HG03064 (cell line): ENCODE measurements around the gene KRT6B.
"Not testable (repeated sequence)": the region's sequence is repeated elsewhere in the genome, so short reads cannot be mapped to it uniquely, and the experiment has no call there.

Experiments used
- ATAC-seq: cut with Tn5 transposase; IDR thresholded peaks from one replicate; pipeline ENCODE4 v1.9.1; 2021; ENCODE audit warnings: low read depth; ENCODE audit not compliant: unreplicated experiment

KRT6B gene

GRCh38 chr12:52452101-52452500, at the start of gene KRT6B:
TSS of gene KRT6B (minus strand) at chr12:52452146. CDS start at chr12:52452078, 68 bp downstream.
- no peak for ATAC-seq

- no peak for ATAC-seq
Observed at GRCh38 chr12:52501490-52501889, 49.5 kb upstream of the KRT6B start.

DNA sequence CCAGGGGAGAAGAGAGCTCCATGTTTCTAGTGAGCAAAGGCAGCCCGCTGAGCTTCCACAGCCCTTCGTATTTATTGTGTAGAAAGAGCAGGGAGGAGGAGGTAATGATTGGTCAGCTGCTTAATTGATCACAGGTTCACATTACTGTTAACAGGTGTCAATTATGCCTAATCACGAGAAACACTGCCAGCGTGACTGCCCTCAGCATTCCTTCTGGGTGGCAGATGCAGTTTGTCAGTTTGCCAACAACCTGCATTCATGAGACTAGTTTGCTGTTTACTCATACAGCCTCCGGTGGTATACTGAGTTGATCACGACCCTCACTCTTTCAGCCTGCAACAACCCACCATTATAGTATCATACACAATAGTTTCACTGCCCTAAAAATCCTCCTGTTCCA, 48.6 kb upstream of the KRT6B start:
- not testable (repeated sequence) for ATAC-seq

- no peak for ATAC-seq
Observed at GRCh38 chr12:52499806-52500560, 48.0 kb upstream of the KRT6B start.

GRCh38 chr12:52498946-52499345, 47.0 kb upstream of the KRT6B start:
- ATAC-seq, result no peak

GRCh38 chr12:52497975-52498374, 46.0 kb upstream of the KRT6B start:
- no peak for ATAC-seq

DNA sequence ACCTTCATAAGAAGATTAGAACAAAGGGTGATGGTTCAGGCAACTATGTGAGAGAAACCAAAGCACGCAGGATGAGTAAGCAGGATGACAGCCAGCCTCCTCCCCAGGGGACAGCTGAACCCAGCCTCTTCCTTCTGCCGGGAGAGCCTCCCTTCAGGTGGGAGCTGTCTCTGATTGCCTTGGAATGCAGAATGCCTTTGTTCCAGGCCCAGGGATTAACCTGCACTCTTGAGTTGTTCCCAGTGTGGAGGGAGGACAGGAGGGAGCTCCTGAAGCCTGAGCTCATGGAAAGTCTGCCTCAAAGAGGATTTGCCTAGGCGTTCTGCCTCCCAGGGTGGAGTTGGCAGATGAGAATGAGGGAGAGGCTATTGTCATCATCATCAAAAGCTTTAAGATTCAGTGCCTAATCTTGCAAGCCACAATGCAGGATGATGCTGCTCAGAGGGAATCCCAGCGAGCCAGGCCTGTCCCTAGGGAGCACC, 44.7 kb upstream of the KRT6B start:
- ATAC-seq, result no peak

- ATAC-seq, result no peak
Observed at GRCh38 chr12:52496054-52496453, 44.1 kb upstream of the KRT6B start.

DNA sequence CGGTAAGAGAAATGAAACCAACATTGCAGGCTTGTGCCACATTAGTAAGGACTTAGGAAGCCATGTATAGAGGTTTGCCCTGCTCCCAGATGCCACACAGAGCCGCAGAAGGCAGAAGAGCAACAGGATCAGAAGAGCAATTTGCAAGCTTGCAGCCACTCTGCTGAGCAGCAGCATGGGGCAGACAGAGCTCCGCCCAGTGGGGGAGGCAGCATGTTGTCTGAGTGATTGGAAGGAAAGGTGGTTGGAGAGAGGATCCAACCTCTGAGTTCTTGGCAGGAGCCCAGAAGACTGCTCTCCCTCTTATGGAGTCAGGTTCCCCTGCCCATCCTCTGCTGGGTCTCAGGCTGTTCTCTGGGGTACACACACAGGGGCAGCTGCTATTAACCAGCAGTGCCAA, 43.4 kb upstream of the KRT6B start:
- no peak for ATAC-seq

GRCh38 chr12:52494518-52494917, 42.6 kb upstream of the KRT6B start:
- no peak for ATAC-seq

GRCh38 chr12:52494100-52494499, 42.2 kb upstream of the KRT6B start:
- no peak for ATAC-seq

DNA sequence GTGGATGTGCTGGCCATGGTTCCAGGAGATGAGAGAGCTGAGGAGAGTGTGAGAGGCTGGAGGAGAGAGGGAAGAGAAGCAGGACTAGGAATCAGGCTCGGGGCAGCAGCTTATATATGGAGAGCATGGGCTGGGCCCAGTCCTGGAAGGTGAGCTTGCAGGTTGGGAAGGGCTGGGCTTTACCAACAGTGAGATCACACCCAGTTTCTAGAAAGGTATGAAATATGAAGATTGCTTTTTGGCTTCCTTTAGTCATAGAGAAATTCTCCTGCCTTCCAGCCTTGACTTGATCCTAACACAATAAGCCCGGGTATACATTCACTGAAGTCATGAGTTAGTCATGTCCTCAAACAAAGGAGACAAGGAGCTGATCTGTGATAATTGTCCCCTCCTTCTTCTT, 41.2 kb upstream of the KRT6B start, which contains the start of gene KRT6A:
KRT6A (minus strand) TSS at position 86 of the 400 bp plus-strand sequence; CDS start at position 17, 69 bp downstream.
- no peak for ATAC-seq

GRCh38 chr12:52492405-52492804, 40.5 kb upstream of the KRT6B start:
- ATAC-seq, result not testable (repeated sequence)

DNA sequence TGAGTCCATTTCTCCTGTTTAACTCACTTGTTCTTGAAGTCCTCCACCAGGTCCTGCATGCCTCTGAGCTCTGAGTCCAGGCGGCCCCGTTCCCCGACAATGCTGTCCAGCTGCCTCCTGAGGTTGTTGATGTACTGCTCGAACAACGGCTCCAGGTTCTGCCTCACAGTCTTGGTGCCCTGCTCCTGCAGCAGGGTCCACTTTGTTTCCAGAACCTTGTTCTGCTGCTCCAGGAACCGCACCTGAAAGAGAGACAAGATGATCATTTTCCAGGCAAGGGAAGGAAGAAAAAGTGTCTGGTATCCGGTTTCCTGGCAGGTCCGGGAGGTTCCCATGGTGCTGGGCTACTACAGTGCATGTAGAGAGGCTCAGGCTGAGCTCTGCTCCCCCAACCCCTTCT, 39.5 kb upstream of the KRT6B start:
- not testable (repeated sequence) for ATAC-seq

- no peak for ATAC-seq
Observed at GRCh38 chr12:52488736-52489135, 36.8 kb upstream of the KRT6B start.

DNA sequence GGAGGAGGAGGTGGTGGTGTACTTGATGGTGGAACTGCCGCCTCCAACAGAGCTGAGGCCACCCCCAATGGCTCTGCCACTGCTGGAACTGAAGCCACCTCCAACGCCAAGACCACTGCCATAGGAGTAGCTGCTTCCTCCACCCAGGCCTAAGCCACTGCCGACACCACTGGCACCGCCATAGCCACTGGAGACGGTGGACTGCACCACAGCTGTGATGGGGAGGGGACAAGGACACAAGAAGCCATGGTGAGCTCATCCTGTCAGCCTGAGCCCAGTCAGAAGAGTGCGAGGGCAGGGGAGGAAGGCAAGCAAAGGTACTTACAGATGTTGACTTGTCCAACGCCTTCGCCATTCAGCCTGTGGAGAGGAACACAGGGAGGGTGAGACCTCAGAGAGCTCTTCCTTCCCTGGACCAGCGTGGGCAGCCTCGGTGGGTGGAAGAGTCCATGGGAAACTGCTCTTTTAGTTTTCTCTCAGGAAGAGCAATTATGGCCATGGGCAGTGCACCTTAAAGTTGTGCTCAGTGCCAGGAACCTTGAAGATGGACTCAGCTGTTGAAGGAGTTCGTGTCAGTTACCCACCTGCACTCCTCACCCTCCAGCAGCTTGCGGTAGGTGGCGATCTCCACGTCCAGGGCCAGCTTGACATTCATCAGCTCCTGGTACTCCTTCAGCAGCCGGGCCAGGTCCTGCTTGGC, 35.9 kb upstream of the KRT6B start:
- not testable (repeated sequence) for ATAC-seq

DNA sequence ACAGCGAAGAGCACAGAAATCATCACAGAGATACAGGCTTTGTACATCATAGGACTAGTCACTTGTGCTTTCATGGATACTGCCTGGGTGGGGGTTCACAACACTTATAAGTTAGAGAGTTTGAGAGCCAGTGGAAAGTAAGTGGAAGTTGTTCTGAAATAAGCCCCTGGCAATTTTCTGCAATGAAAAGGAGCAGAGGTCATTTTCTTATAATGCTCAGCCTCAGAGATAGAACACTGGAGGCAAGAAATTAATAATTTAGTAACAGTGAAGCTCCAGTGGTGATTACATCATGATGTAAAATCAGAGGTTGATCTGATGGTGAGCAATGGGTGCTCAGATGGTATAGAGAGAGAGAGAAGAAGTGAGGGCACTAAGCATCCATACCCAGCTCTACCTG, 35.3 kb upstream of the KRT6B start:
- ATAC-seq, result no peak

GRCh38 chr12:52486166-52487105, 34.5 kb upstream of the KRT6B start:
- ATAC-seq, result no peak

DNA sequence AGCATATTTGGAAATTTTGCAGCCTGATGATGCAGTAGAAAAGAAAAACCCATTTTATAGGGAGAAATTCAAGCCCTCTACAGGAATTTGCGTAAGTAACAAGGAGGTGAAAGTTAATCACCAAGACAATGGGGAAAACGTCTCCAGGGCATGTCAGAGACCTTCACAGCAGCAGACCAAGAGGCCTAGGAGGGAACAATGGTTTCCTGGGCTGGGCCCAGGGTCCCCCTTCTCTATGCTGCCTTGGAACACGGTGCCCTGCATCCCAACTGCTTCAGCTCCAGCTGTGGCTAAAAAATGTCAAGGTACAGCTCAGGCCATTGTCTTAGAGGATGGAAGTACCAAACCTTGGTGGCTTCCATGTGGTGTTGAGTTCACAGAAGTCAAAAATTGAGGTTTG, 28.1 kb upstream of the KRT6B start:
- ATAC-seq, result no peak

- ATAC-seq, result no peak
Observed at GRCh38 chr12:52477651-52478050, 25.7 kb upstream of the KRT6B start.

GRCh38 chr12:52474212-52474611, 22.3 kb upstream of the KRT6B start:
- ATAC-seq, result no peak
